Neural cell (in vitro differentiated cells): Measurements from ENCODE around the gene ID4. TPM values are rescaled to one million over a fixed set of nuclear protein-coding genes. Genes with fewer than 3 reads are reported as not detected.

Experiments used
- H2AFZ ChIP-seq: fragments of 200-600, 300-800 bp; sonication (generic), shearing (Covaris generic); 2 replicates; pipeline ENCODE4 v1.6.0; 2014; ENCODE audit warnings: low read depth, mild to moderate bottlenecking, antibody characterized with exemption, low read length, moderate library complexity
- H3F3A ChIP-seq: fragments of 200-600 bp; shearing (Covaris generic); 2 replicates; pipeline ENCODE4 v1.6.1; 2016; ENCODE audit warnings: mild to moderate bottlenecking, moderate library complexity, mixed read lengths, antibody characterized with exemption, low read length; ENCODE audit not compliant: insufficient read depth, poor library complexity, severe bottlenecking
- H3K27ac ChIP-seq: fragments of 200-600, 300-800 bp; sonication (generic), shearing (Covaris generic); 2 replicates; pipeline ENCODE4 v1.5.1; 2014; ENCODE audit warnings: mild to moderate bottlenecking, low read length, moderate library complexity
- H3K27me3 ChIP-seq: fragments of 300-800, 200-600 bp; sonication (generic), shearing (Covaris generic); 2 replicates; pipeline ENCODE4 v1.6.0; 2014; ENCODE audit warnings: mild to moderate bottlenecking, low read depth, low read length, moderate library complexity; ENCODE audit not compliant: insufficient read depth
- H3K36me3 ChIP-seq: fragments of 300-800, 200-600 bp; sonication (generic), shearing (Covaris generic); 2 replicates; pipeline ENCODE4 v1.5.1; 2014; ENCODE audit warnings: mild to moderate bottlenecking, antibody characterized with exemption, low read length, moderate library complexity; ENCODE audit not compliant: insufficient read depth
- H3K4me2 ChIP-seq: fragments of 300-800, 200-600 bp; sonication (generic), shearing (Covaris generic); 2 replicates; pipeline ENCODE4 v1.6.0; 2014; ENCODE audit warnings: mild to moderate bottlenecking, low read length
- H3K4me3 ChIP-seq: fragments of 300-800, 200-600 bp; sonication (generic), shearing (Covaris generic); 2 replicates; pipeline ENCODE4 v1.5.1; 2014; ENCODE audit warnings: mild to moderate bottlenecking, low read length, moderate library complexity
- H3K79me2 ChIP-seq: fragments of 200-600 bp; shearing (Covaris generic); replicated peaks from 2 replicates; pipeline ENCODE4 v1.6.0; 2014; ENCODE audit warnings: mild to moderate bottlenecking, low read length, moderate library complexity; ENCODE audit not compliant: insufficient read depth
- H3K9ac ChIP-seq: fragments of 300-800, 200-600 bp; sonication (generic), shearing (Covaris generic); 2 replicates; pipeline ENCODE4 v1.6.1; 2016; ENCODE audit warnings: mild to moderate bottlenecking, low read length, mixed read lengths
- H3K9me2 ChIP-seq: fragments of 200-600 bp; shearing (Covaris generic); 2 replicates; pipeline ENCODE4 v1.6.1; 2016; ENCODE audit warnings: mild to moderate bottlenecking, low read length, mixed read lengths; ENCODE audit not compliant: insufficient read depth
- H3K9me3 ChIP-seq: fragments of 200-600, 300-800 bp; sonication (generic), shearing (Covaris generic); 2 replicates; pipeline ENCODE4 v1.6.1; 2016; ENCODE audit warnings: mild to moderate bottlenecking, mixed run types, low read length, moderate library complexity, mixed read lengths
- H4K20me1 ChIP-seq: fragments of 200-600 bp; shearing (Covaris generic); 2 replicates; pipeline ENCODE4 v1.6.1; 2016; ENCODE audit warnings: mild to moderate bottlenecking, mixed run types; ENCODE audit not compliant: insufficient read depth
- EP300 ChIP-seq: fragments of 450-650 bp; conservative IDR thresholded peaks from 2 replicates; pipeline ENCODE4 v1.6.1; 2014; ENCODE audit warnings: antibody characterized with exemption, mild to moderate bottlenecking, moderate library complexity; ENCODE audit not compliant: poor library complexity, severe bottlenecking
- EZH2 ChIP-seq: fragments of 200-600, 300-800 bp; shearing (Covaris generic), sonication (generic); IDR thresholded peaks from 2 replicates; pipeline ENCODE4 v1.6.1; 2014; ENCODE audit warnings: antibody characterized with exemption, low read length, borderline replicate concordance, mild to moderate bottlenecking; ENCODE audit not compliant: insufficient read depth, poor library complexity, severe bottlenecking
- MXI1 ChIP-seq: fragments of 450-650 bp; conservative IDR thresholded peaks from 2 replicates; pipeline ENCODE4 v1.6.1; 2014; ENCODE audit warnings: antibody characterized with exemption, mild to moderate bottlenecking; ENCODE audit not compliant: poor library complexity, severe bottlenecking
- POLR2AphosphoS5 ChIP-seq: IDR thresholded peaks from 2 replicates; pipeline ENCODE4 v1.6.1; 2012
- RAD21 ChIP-seq: fragments of 450-650 bp; conservative IDR thresholded peaks from 2 replicates; pipeline ENCODE4 v1.6.1; 2014; ENCODE audit warnings: antibody characterized with exemption, mild to moderate bottlenecking, moderate library complexity
- SMC3 ChIP-seq: fragments of 450-650 bp; conservative IDR thresholded peaks from 2 replicates; pipeline ENCODE4 v1.6.1; 2014; ENCODE audit warnings: antibody characterized with exemption, mild to moderate bottlenecking, moderate library complexity; ENCODE audit not compliant: poor library complexity
- TAF1 ChIP-seq: IDR thresholded peaks from 2 replicates; pipeline ENCODE4 v1.6.1; 2012; ENCODE audit warnings: low read depth
- polyA plus RNA-seq: library from polyadenylated mRNA; depleted of rRNA; stranded (reverse); fragments of >200 nt; gene quantifications from 2 replicates; pipeline ENCODE4 v1.2.3, GENCODE V29; 2014
- TF ChIP-seq, protein P1 (sequence below): fragments of 450-650 bp; IDR thresholded peaks from 2 replicates; pipeline ENCODE4 v1.5.1; 2014; ENCODE audit warnings: antibody characterized with exemption, mild to moderate bottlenecking, moderate library complexity; ENCODE audit not compliant: poor library complexity, severe bottlenecking
- TF ChIP-seq, protein P2 (sequence below): IDR thresholded peaks from 2 replicates; pipeline ENCODE4 v1.6.1; 2012; ENCODE audit warnings: borderline replicate concordance

ID4 gene
- polyA plus RNA-seq, 1 donor from 2014 or later = 506 TPM

DNA sequence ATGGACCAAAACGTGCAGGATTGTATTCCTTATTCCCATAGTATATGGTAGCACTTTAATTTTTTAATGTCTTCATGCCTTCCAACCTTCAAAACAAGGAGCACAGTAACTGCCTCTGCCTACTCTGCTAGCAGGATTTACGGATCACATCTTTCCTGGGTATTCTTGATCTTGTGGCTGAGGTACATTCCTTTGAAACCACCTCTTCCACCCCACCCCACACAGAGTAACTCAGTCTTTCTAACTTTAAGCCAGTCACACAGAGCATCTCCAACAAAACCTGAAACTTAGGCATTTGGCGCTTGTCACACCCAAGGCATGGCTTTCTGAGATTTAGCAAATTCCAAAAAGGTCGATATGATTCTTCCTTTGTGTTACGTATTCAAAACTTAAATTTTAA, 2.3 kb upstream of the ID4 start:
- no peaks in the 10 kb centered on the region for H3K9me2 ChIP-seq
- TF ChIP-seq, protein P1, sequence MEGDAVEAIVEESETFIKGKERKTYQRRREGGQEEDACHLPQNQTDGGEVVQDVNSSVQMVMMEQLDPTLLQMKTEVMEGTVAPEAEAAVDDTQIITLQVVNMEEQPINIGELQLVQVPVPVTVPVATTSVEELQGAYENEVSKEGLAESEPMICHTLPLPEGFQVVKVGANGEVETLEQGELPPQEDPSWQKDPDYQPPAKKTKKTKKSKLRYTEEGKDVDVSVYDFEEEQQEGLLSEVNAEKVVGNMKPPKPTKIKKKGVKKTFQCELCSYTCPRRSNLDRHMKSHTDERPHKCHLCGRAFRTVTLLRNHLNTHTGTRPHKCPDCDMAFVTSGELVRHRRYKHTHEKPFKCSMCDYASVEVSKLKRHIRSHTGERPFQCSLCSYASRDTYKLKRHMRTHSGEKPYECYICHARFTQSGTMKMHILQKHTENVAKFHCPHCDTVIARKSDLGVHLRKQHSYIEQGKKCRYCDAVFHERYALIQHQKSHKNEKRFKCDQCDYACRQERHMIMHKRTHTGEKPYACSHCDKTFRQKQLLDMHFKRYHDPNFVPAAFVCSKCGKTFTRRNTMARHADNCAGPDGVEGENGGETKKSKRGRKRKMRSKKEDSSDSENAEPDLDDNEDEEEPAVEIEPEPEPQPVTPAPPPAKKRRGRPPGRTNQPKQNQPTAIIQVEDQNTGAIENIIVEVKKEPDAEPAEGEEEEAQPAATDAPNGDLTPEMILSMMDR = no peak
- no peaks in the 10 kb centered on the region for H3F3A ChIP-seq
- no peaks in the 10 kb centered on the region for H3K9me3 ChIP-seq
- no peak overlapping the region for H2AFZ ChIP-seq
- H3K9ac ChIP-seq = no peak overlapping the region
- H3K4me2 ChIP-seq = no peak overlapping the region
- H4K20me1 ChIP-seq = peaks cover 21% of the 10 kb centered on the region
- H3K27ac ChIP-seq = peak overlapping the region; percentile 98
- peaks cover 3% of the 10 kb centered on the region for H3K36me3 ChIP-seq
- H3K27me3 ChIP-seq = no peaks in the 10 kb centered on the region
- no peak overlapping the region for H3K4me3 ChIP-seq
- H3K79me2 ChIP-seq = peaks cover 35% of the 10 kb centered on the region

DNA sequence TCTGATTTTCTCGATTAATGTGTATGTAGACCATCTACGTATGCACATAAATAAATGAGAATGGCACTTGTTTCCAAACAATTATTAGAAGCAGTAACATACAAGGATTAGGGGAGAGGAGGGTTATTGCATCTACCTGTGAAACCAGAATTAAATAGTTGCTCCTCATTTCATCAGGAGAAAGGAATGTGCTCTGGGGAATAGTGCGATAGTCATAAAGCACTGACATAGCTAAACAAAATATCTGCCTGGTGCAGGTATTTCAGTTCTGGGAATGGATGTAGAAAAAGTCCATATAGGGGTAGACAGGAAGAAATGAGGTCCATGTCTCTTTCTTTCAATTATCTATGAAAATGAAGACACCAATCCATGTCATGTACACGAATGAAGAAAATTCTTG, 1.6 kb upstream of the ID4 start:
- TF ChIP-seq TAF1 = no peak
- Histone ChIP-seq H3K79me2 (peaks cover 43% of the 10 kb centered on the region), H3K4me2 (peak overlapping the region; percentile 74), H3K4me3 (peak overlapping the region; percentile 73), H4K20me1 (peaks cover 21% of the 10 kb centered on the region), H3K27me3 (no peaks in the 10 kb centered on the region), H3K9me2 (no peaks in the 10 kb centered on the region), H3K27ac (peak overlapping the region; percentile 98), H2AFZ (no peak overlapping the region), H3K9ac (peak overlapping the region; percentile 89), H3K36me3 (peaks cover 3% of the 10 kb centered on the region), H3K9me3 (no peaks in the 10 kb centered on the region), H3F3A (no peaks in the 10 kb centered on the region)

DNA sequence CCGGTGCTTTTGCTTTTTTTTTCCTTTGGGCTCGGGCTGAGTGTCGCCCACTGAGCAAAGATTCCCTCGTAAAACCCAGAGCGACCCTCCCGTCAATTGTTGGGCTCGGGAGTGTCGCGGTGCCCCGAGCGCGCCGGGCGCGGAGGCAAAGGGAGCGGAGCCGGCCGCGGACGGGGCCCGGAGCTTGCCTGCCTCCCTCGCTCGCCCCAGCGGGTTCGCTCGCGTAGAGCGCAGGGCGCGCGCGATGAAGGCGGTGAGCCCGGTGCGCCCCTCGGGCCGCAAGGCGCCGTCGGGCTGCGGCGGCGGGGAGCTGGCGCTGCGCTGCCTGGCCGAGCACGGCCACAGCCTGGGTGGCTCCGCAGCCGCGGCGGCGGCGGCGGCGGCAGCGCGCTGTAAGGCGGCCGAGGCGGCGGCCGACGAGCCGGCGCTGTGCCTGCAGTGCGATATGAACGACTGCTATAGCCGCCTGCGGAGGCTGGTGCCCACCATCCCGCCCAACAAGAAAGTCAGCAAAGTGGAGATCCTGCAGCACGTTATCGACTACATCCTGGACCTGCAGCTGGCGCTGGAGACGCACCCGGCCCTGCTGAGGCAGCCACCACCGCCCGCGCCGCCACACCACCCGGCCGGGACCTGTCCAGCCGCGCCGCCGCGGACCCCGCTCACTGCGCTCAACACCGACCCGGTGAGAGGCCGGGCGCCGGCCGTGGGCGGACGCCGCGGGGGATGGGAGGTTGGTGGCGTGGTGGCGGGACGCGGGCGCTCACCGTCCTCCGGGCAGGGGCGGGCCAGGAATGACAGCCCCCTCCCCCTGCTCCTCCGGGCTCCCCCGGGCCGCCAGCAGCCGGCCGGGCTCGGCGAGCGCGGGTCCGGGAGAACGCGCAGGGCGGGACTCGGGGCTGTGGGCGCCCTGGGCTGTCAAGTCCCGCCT, 606 bp downstream of the ID4 start:
- peak overlapping the region; percentile 89 for H3K4me3 ChIP-seq
- no peak overlapping the region for H3K4me2 ChIP-seq
- peak overlapping the region; percentile 94 for H3K27ac ChIP-seq
- no peaks in the 10 kb centered on the region for H3K9me2 ChIP-seq
- H3K9me3 ChIP-seq = no peaks in the 10 kb centered on the region
- H3K79me2 ChIP-seq = peaks cover 65% of the 10 kb centered on the region
- H3K9ac ChIP-seq = peak overlapping the region; percentile 97
- peaks cover 21% of the 10 kb centered on the region for H4K20me1 ChIP-seq
- no peaks in the 10 kb centered on the region for H3K27me3 ChIP-seq
- H3F3A ChIP-seq = peaks cover 9% of the 10 kb centered on the region
- H3K36me3 ChIP-seq = peaks cover 3% of the 10 kb centered on the region
- H2AFZ ChIP-seq = no peak overlapping the region
- TF ChIP-seq, protein P2, sequence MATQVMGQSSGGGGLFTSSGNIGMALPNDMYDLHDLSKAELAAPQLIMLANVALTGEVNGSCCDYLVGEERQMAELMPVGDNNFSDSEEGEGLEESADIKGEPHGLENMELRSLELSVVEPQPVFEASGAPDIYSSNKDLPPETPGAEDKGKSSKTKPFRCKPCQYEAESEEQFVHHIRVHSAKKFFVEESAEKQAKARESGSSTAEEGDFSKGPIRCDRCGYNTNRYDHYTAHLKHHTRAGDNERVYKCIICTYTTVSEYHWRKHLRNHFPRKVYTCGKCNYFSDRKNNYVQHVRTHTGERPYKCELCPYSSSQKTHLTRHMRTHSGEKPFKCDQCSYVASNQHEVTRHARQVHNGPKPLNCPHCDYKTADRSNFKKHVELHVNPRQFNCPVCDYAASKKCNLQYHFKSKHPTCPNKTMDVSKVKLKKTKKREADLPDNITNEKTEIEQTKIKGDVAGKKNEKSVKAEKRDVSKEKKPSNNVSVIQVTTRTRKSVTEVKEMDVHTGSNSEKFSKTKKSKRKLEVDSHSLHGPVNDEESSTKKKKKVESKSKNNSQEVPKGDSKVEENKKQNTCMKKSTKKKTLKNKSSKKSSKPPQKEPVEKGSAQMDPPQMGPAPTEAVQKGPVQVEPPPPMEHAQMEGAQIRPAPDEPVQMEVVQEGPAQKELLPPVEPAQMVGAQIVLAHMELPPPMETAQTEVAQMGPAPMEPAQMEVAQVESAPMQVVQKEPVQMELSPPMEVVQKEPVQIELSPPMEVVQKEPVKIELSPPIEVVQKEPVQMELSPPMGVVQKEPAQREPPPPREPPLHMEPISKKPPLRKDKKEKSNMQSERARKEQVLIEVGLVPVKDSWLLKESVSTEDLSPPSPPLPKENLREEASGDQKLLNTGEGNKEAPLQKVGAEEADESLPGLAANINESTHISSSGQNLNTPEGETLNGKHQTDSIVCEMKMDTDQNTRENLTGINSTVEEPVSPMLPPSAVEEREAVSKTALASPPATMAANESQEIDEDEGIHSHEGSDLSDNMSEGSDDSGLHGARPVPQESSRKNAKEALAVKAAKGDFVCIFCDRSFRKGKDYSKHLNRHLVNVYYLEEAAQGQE = no peak
- TF ChIP-seq RAD21 = peak; percentile 51
- TF ChIP-seq SMC3 = peak; percentile 48
- TF ChIP-seq MXI1 = peak; percentile 30
- no peak for TF ChIP-seq TAF1
- TF ChIP-seq, protein P1 = no peak
- no peak for TF ChIP-seq EZH2
- TF ChIP-seq EP300 = no peak
- TF ChIP-seq POLR2AphosphoS5 = peak; percentile 28
